HepG2 (cell line): ENCODE data around the gene ABL2. TPM values are rescaled to one million over a fixed set of nuclear protein-coding genes. Genes with fewer than 3 reads are reported as not detected.

Source experiments
- BCLAF1 ChIP-seq: fragments of 450-650 bp; IDR thresholded peaks from 2 replicates; pipeline ENCODE4 v1.6.1; 2017; ENCODE audit warnings: mild to moderate bottlenecking
- MEIS2 ChIP-seq: sonication (generic); formaldehyde crosslinking; IDR thresholded peaks from 2 replicates; pipeline ENCODE4 v1.9.0; 2021; ENCODE audit warnings: mild to moderate bottlenecking, missing genetic modification reagents
- NCOA5 ChIP-seq: sonication (generic); formaldehyde crosslinking; IDR thresholded peaks from 2 replicates; pipeline ENCODE4 v1.4.0; 2020; ENCODE audit warnings: missing genetic modification reagents
- SETDB1 ChIP-seq: sonication (generic); formaldehyde crosslinking; IDR thresholded peaks from 2 replicates; pipeline ENCODE4 v1.5.1; 2020; ENCODE audit warnings: missing genetic modification reagents, mild to moderate bottlenecking, borderline replicate concordance
- SIX1 ChIP-seq: sonication (generic); formaldehyde crosslinking; IDR thresholded peaks from 2 replicates; pipeline ENCODE4 v1.4.0; 2020; ENCODE audit warnings: missing genetic modification reagents, borderline replicate concordance
- STAG1 ChIP-seq: sonication (generic); formaldehyde crosslinking; IDR thresholded peaks from 2 replicates; pipeline ENCODE4 v1.4.0; 2020; ENCODE audit warnings: missing genetic modification reagents
- STAT6 ChIP-seq: sonication (generic); formaldehyde crosslinking; IDR thresholded peaks from 2 replicates; pipeline ENCODE4 v1.4.0; 2020; ENCODE audit warnings: missing genetic modification reagents, mild to moderate bottlenecking, borderline replicate concordance
- TBX2 ChIP-seq: sonication (generic); formaldehyde crosslinking; IDR thresholded peaks from 2 replicates; pipeline ENCODE4 v1.5.0; 2020; ENCODE audit warnings: missing genetic modification reagents, mild to moderate bottlenecking, borderline replicate concordance
- THRA ChIP-seq: sonication (generic); formaldehyde crosslinking; IDR thresholded peaks from 2 replicates; pipeline ENCODE4 v1.4.0; 2020; ENCODE audit warnings: missing genetic modification reagents, borderline replicate concordance
- YY1 ChIP-seq: IDR thresholded peaks from 2 replicates; pipeline ENCODE4 v1.6.1; 2011; ENCODE audit warnings: low read length, low read depth, moderate library complexity, mild to moderate bottlenecking; ENCODE audit not compliant: insufficient read depth, insufficient replicate concordance
- ZNF205 ChIP-seq: IDR thresholded peaks from 2 replicates; pipeline ENCODE4 v1.6.1; 2018; ENCODE audit warnings: missing biosample characterization, missing genetic modification reagents
- ZNF232 ChIP-seq: sonication (generic); formaldehyde crosslinking; IDR thresholded peaks from 2 replicates; pipeline ENCODE4 v1.4.0; 2020; ENCODE audit warnings: missing genetic modification reagents, borderline replicate concordance
- ZNF513 ChIP-seq: sonication (generic); formaldehyde crosslinking; conservative IDR thresholded peaks from 2 replicates; pipeline ENCODE4 v1.5.0; 2020; ENCODE audit warnings: missing genetic modification reagents
- ZNF546 ChIP-seq: sonication (generic); formaldehyde crosslinking; conservative IDR thresholded peaks from 2 replicates; pipeline ENCODE4 v1.8.1; 2023; ENCODE audit warnings: mild to moderate bottlenecking, missing genetic modification reagents
- ZNF563 ChIP-seq: sonication (generic); formaldehyde crosslinking; IDR thresholded peaks from 2 replicates; pipeline ENCODE4 v1.8.0; 2022; ENCODE audit warnings: mild to moderate bottlenecking, moderate library complexity, missing genetic modification reagents
- ZNF619 ChIP-seq: sonication (generic); formaldehyde crosslinking; IDR thresholded peaks from 2 replicates; pipeline ENCODE4 v1.4.0; 2020; ENCODE audit warnings: mild to moderate bottlenecking, missing genetic modification reagents
- ZNF781 ChIP-seq: sonication (generic); formaldehyde crosslinking; IDR thresholded peaks from 2 replicates; pipeline ENCODE4 v1.5.1; 2020; ENCODE audit warnings: borderline replicate concordance, mild to moderate bottlenecking, missing genetic modification reagents; ENCODE audit errors: not compliant biosample characterization
- polyA plus RNA-seq, 8 experiments: library from polyadenylated mRNA; depleted of rRNA in 3 of 8; stranded (reverse) in 7 of 8; unstranded in 1 of 8; fragments of >200 nt; fragmentation: Illumina TruSeq in 4 of 8; extraction: Trizol in 4 of 8; gene quantifications; 2 replicates each; pipeline versions ENCODE4 v1.2.1 to v1.2.3, GENCODE V29; 2011 to 2016; ENCODE audit warnings: low read depth in 4 of 8, missing spikeins in 1 of 8, mixed read lengths in 1 of 8; ENCODE audit not compliant: insufficient read depth in 1 of 8
- total RNA-seq, 5 experiments: library from RNA; depleted of rRNA; stranded (reverse); fragments of >200 nt; fragmentation: Illumina TruSeq; extraction: Trizol; gene quantifications; 2 replicates each; pipeline ENCODE4 v1.2.3, GENCODE V29; 2016; ENCODE audit warnings: low read depth in 1 of 5

The ABL2 gene
- total and polyA plus RNA-seq, 2 of the 13 experiments (the other 11 are each of a cell fraction or from before 2014, with no cell fraction given), result 5.8 to 6.0 TPM

- TF ChIP-seq THRA (CRISPR knock-in tag) (no peak), TBX2 (CRISPR knock-in tag) (no peak), ZNF205 (no peak), ZNF563 (CRISPR knock-in tag) (no peak), SIX1 (CRISPR knock-in tag) (no peak), BCLAF1 (no peak), ZNF513 (CRISPR knock-in tag) (no peak), STAT6 (CRISPR knock-in tag) (no peak), NCOA5 (CRISPR knock-in tag) (no peak), ZNF781 (peak; percentile 40), YY1 (no peak), ZNF546 (0 out of 2 replicates have a peak, but pooled peaks have one; percentile 34), SETDB1 (CRISPR knock-in tag) (no peak), STAG1 (CRISPR knock-in tag) (peak; percentile 1; the same call in 1 of the 2 replicates), ZNF619 (CRISPR knock-in tag) (no peak), MEIS2 (CRISPR knock-in tag) (no peak), ZNF232 (CRISPR knock-in tag) (0 out of 2 replicates have a peak, but pooled peaks have one; percentile 11)
Observed at GRCh38 chr1:179082999-179083335, 146.5 kb downstream of the ABL2 start (continued).
